ENCODE data around the gene TOB1.

TOB1 gene

GRCh38 chr17:50829332-50829731, 36.8 kb downstream of the TOB1 start:
- no peak for TF ChIP-seq CTCF (IDR thresholded peaks at IDR 0.05; ENCODE audit: low read depth, low read length, missing control alignments)
- DNase-seq (ENCODE audit: low read depth): no peak
- in situ Hi-C loops (cut with HindIII; ENCODE audit: low sequenced_read_pairs): no loop called here
- no peak overlapping the region for H3K4me3 ChIP-seq (ENCODE audit: low read depth, low read length)

GRCh38 chr17:50828508-50829170, 37.5 kb downstream of the TOB1 start:
- DNase-seq (ENCODE audit: low read depth): no peak
- in situ Hi-C loops (cut with HindIII; ENCODE audit: low sequenced_read_pairs): no loop called here
- no peak for TF ChIP-seq CTCF (IDR thresholded peaks at IDR 0.05; ENCODE audit: low read depth, low read length, missing control alignments)
- no peak overlapping the region for H3K4me3 ChIP-seq (ENCODE audit: low read depth, low read length)

- no peak for DNase-seq (ENCODE audit: low read depth)
- in situ Hi-C loops (cut with HindIII; ENCODE audit: low sequenced_read_pairs): no loop called here
- no peak overlapping the region for H3K4me3 ChIP-seq (ENCODE audit: low read depth, low read length)
- TF ChIP-seq CTCF (IDR thresholded peaks at IDR 0.05; ENCODE audit: low read depth, low read length, missing control alignments): no peak
Measured at GRCh38 chr17:50825188-50825587, 41.0 kb downstream of the TOB1 start.

- H3K4me3 ChIP-seq (ENCODE audit: low read depth, low read length): no peak overlapping the region
- no peak for TF ChIP-seq CTCF (IDR thresholded peaks at IDR 0.05; ENCODE audit: low read depth, low read length, missing control alignments)
- in situ Hi-C loops (cut with HindIII; ENCODE audit: low sequenced_read_pairs): no loop called here
- DNase-seq (ENCODE audit: low read depth): no peak
Measured at GRCh38 chr17:50824429-50824828, 41.7 kb downstream of the TOB1 start.

- DNase-seq (ENCODE audit: low read depth): no peak
- in situ Hi-C loops (cut with HindIII; ENCODE audit: low sequenced_read_pairs): no loop called here
- H3K4me3 ChIP-seq (ENCODE audit: low read depth, low read length): no peak overlapping the region
- TF ChIP-seq CTCF (IDR thresholded peaks at IDR 0.05; ENCODE audit: low read depth, low read length, missing control alignments): no peak
Measured at GRCh38 chr17:50822550-50822949, 43.6 kb downstream of the TOB1 start.

- no peak for DNase-seq (ENCODE audit: low read depth)
- no peak for TF ChIP-seq CTCF (IDR thresholded peaks at IDR 0.05; ENCODE audit: low read depth, low read length, missing control alignments)
- in situ Hi-C loops (cut with HindIII; ENCODE audit: low sequenced_read_pairs): no loop called here
- no peak overlapping the region for H3K4me3 ChIP-seq (ENCODE audit: low read depth, low read length)
Measured at GRCh38 chr17:50820651-50821050, 45.5 kb downstream of the TOB1 start.

All from astrocyte of the cerebellum (primary cell).